K562 (cell line): ENCODE results near the gene CLTA. TPM values are rescaled to one million over a fixed set of nuclear protein-coding genes. Genes with fewer than 3 reads are reported as not detected.

Experiments
- GTF2A2 ChIP-seq: IDR thresholded peaks from 2 replicates; pipeline ENCODE4 v1.6.1; 2016; ENCODE audit warnings: mild to moderate bottlenecking, missing genetic modification characterization, missing compliant biosample characterization
- HSF4 ChIP-seq: fragments of 250-450 bp; sonication (Bioruptor Pico); IDR thresholded peaks from 2 replicates; pipeline ENCODE4 v2.1.2; 2022; ENCODE audit warnings: mild to moderate bottlenecking, moderate library complexity, borderline replicate concordance
- NR4A1 ChIP-seq, 2 experiments: fragments of 250-450 bp in 1 of 2; fragments of 450-650 bp in 1 of 2; sonication (Bioruptor Pico) in 1 of 2; IDR thresholded peaks; 2 replicates each; pipeline versions ENCODE4 v1.4.0 to v1.6.1; 2016 to 2020; ENCODE audit warnings: mild to moderate bottlenecking in 2 of 2, missing compliant biosample characterization in 1 of 2, missing genetic modification characterization in 1 of 2, moderate library complexity in 1 of 2
- USF1 ChIP-seq: sonication (generic); formaldehyde crosslinking; IDR thresholded peaks from 2 replicates; pipeline ENCODE4 v1.9.0; 2022; ENCODE audit warnings: mild to moderate bottlenecking, missing genetic modification reagents
- XRCC4 ChIP-seq: IDR thresholded peaks from one replicate; pipeline ENCODE4 v1.6.1; 2011; ENCODE audit not compliant: insufficient read depth, insufficient read length; ENCODE audit errors: extremely low read depth
- ZBTB2 ChIP-seq: fragments of 450-650 bp; IDR thresholded peaks from 2 replicates; pipeline ENCODE4 v1.6.1; 2016; ENCODE audit warnings: antibody characterized with exemption
- ZNF143 ChIP-seq: sonication (generic); formaldehyde crosslinking; IDR thresholded peaks from 2 replicates; pipeline ENCODE4 v1.9.0; 2022; ENCODE audit warnings: mild to moderate bottlenecking, missing genetic modification reagents
- ZNF263 ChIP-seq: sonication (generic); formaldehyde crosslinking; IDR thresholded peaks from 2 replicates; pipeline ENCODE4 v1.8.0; 2022; ENCODE audit warnings: mild to moderate bottlenecking, missing genetic modification reagents, borderline replicate concordance
- ZNF280A ChIP-seq: fragments of 450-650 bp; IDR thresholded peaks from 2 replicates; pipeline ENCODE4 v1.6.1; 2018; ENCODE audit warnings: mild to moderate bottlenecking, low read depth; ENCODE audit not compliant: partially characterized antibody
- ZNF511 ChIP-seq: sonication (generic); formaldehyde crosslinking; IDR thresholded peaks from 2 replicates; pipeline ENCODE4 v1.8.0; 2022; ENCODE audit warnings: mild to moderate bottlenecking, missing genetic modification reagents
- polyA plus RNA-seq, 8 experiments: library from polyadenylated mRNA; depleted of rRNA in 4 of 8; stranded (reverse) in 5 of 8; unstranded in 3 of 8; fragments of >200 nt; fragmentation: Nextera tagmentation in 2 of 8; fragmentation: Illumina TruSeq in 1 of 8; extraction: Ambion mirVana in 2 of 8; extraction: Trizol in 1 of 8; gene quantifications; 2 replicates each; pipeline versions ENCODE4 v1.2.1 to v1.2.3, GENCODE V29; 2011 to 2014; ENCODE audit warnings: inconsistent platforms in 1 of 8, missing spikeins in 1 of 8
- total RNA-seq, 7 experiments: library from RNA; depleted of rRNA in 6 of 7; stranded (reverse); fragments of >200 nt in 6 of 7; fragmentation: Illumina TruSeq in 2 of 7; extraction: Trizol in 2 of 7; gene quantifications; 2 replicates each; pipeline versions ENCODE4 v1.2.1 to v1.2.3, GENCODE V29; 2011 to 2021; ENCODE audit warnings: low replicate concordance in 1 of 7

CLTA gene
- total and polyA plus RNA-seq, 9 of the 15 experiments (the other 6 are each of a cell fraction or from before 2014, with no cell fraction given) = 37.8 to 219 (median 144) TPM

GRCh38 chr9:36217256-36217968, 26.7 kb downstream of the CLTA start (continued):
- no peak for TF ChIP-seq ZNF143 (CRISPR knock-in tag)
- no peak for TF ChIP-seq ZNF280A
- no peak for TF ChIP-seq XRCC4
- no peak for TF ChIP-seq NR4A1 (CRISPR knock-in tag; IDR thresholded peaks at IDR 0.05)
- TF ChIP-seq NR4A1 (tag; IDR thresholded peaks at IDR 0.05) = no peak
- no peak for TF ChIP-seq ZBTB2
- no peak for TF ChIP-seq ZNF263 (CRISPR knock-in tag)
- no peak for TF ChIP-seq ZNF511 (CRISPR knock-in tag)
- no peak for TF ChIP-seq HSF4 (CRISPR knock-in tag)
- TF ChIP-seq GTF2A2 (tag) = no peak
- TF ChIP-seq USF1 (CRISPR knock-in tag) = no peak
